ENCODE measurements around the gene SMG7. TPM values are rescaled to one million over a fixed set of nuclear protein-coding genes. Genes with fewer than 3 reads are reported as not detected.

Gene SMG7
- total RNA-seq, 1 experiment from 2014 or later: 54.1 TPM

DNA sequence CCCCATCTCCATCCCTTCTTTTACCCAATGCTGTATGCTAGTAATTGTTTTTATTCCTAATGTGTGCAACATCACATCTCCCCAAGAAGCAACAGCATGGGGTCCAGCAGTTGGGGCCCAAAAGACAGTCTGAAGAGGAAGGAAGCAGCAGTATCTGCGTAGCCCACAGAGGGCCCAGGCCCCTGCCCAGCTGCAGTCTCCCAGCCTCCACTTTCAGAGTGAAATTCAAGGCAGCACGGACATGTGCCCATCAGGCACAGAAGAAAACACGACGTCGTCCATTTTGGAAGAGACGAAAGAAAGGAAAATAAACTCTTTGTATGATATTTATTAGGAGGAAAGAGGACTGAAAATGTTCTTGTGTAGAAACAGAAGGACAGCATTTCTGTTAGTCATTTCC lies 80.6 kb downstream of the SMG7 start:
- H3K9me3 ChIP-seq (ENCODE audit: control insufficient read depth in 1 of 2, insufficient read depth in 1 of 2, low read depth in 1 of 2, low read length in 2 of 2): no peaks in the 10 kb centered on the region
- H3K9me2 ChIP-seq (ENCODE audit: insufficient read depth): no peaks in the 10 kb centered on the region
- H3K79me2 ChIP-seq (ENCODE audit: insufficient read depth, low read length): no peaks in the 10 kb centered on the region
- no peaks in the 10 kb centered on the region for H3K4me1 ChIP-seq (ENCODE audit: control insufficient read depth in 1 of 2, insufficient read depth in 2 of 2, low read length in 2 of 2)
- TF ChIP-seq RAD21 (IDR thresholded peaks at IDR 0.05; ENCODE audit: low read depth) (no peak), SIN3A (IDR thresholded peaks at IDR 0.05; ENCODE audit: low read depth) (no peak), EZH2phosphoT487 (IDR thresholded peaks at IDR 0.05; ENCODE audit: borderline replicate concordance) (no peak), CEBPB (IDR thresholded peaks at IDR 0.05; ENCODE audit: low read depth) (no peak), MAX (IDR thresholded peaks at IDR 0.05) (no peak), TCF7L2 (IDR thresholded peaks at IDR 0.05; ENCODE audit: borderline replicate concordance, extremely low read depth, insufficient read depth, insufficient read length) (no peak), ELF1 (IDR thresholded peaks at IDR 0.05; ENCODE audit: borderline replicate concordance, low read depth) (no peak)
- no peak overlapping the region for H3K27ac ChIP-seq (ENCODE audit: low read depth, low read length)
- no peak for DNase-seq (ENCODE audit: low read depth, low spot score)
- no peak for ATAC-seq
- ChIA-PET CTCF (no interaction called here), POLR2A (no interaction called here), RAD21 (ENCODE audit: low non-redundant PET in 1 of 2, low total read pairs in 2 of 2, uncharacterized antibody in 2 of 2, unreplicated experiment in 2 of 2) (no interaction called here)
- BruUV-seq (replicated peaks): no TSS peak
- no peaks in the 10 kb centered on the region for H4K20me1 ChIP-seq (ENCODE audit: insufficient read depth)
- H3K4me2 ChIP-seq (ENCODE audit: low read length): no peak overlapping the region
- intact Hi-C loops (cut with micrococcal nuclease): no loop called here
- H3K36me3 ChIP-seq (ENCODE audit: control insufficient read depth in 1 of 2, insufficient read depth in 2 of 2, low read length in 2 of 2): peaks cover 15 to 21% of the 10 kb centered on the region in 2 experiments
- no peak overlapping the region for H3K9ac ChIP-seq (ENCODE audit: low read length)
- H2AFZ ChIP-seq (ENCODE audit: low read depth, low read length, poor library complexity, severe bottlenecking): no peak overlapping the region
- H3K4me3 ChIP-seq (replicated peaks in 1 of 2; ENCODE audit: low read depth in 1 of 2, low read length in 2 of 2): no peak overlapping the region
- no peaks in the 10 kb centered on the region for H3K27me3 ChIP-seq (ENCODE audit: insufficient read depth, low read length)

DNA sequence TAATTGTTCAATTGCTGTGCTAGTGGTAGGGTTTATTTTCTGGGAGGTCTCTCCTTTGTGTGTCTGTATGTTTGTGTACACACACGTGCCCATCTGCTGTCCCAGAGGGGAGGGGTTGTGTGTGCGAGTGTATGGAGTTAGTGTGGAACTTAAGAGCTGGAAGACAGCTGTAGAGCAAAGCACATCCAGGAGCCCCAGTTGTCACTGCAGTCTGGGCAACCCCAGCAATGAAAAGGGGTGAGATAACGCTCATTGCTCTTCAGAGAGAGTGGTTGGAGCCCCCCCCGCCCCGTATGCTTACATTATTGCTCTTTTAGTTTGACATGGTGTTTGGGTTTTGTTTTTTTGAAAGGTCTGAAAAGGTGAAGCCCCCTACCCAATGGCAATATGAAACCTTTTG lies 81.0 kb downstream of the SMG7 start:
- H3K4me3 ChIP-seq (replicated peaks in 1 of 2; ENCODE audit: low read depth in 1 of 2, low read length in 2 of 2): no peak overlapping the region
- no peak for ATAC-seq
- ChIA-PET POLR2A (no interaction called here), RAD21 (ENCODE audit: low non-redundant PET in 1 of 2, low total read pairs in 2 of 2, uncharacterized antibody in 2 of 2, unreplicated experiment in 2 of 2) (no interaction called here), CTCF (no interaction called here)
- no peaks in the 10 kb centered on the region for H3K27me3 ChIP-seq (ENCODE audit: insufficient read depth, low read length)
- no peaks in the 10 kb centered on the region for H3K9me2 ChIP-seq (ENCODE audit: insufficient read depth)
- peaks cover 15 to 21% of the 10 kb centered on the region in 2 experiments for H3K36me3 ChIP-seq (ENCODE audit: control insufficient read depth in 1 of 2, insufficient read depth in 2 of 2, low read length in 2 of 2)
- H3K9ac ChIP-seq (ENCODE audit: low read length): no peak overlapping the region
- no peak overlapping the region for H3K27ac ChIP-seq (ENCODE audit: low read depth, low read length)
- TF ChIP-seq MAX (IDR thresholded peaks at IDR 0.05): no peak
- no peak for TF ChIP-seq ELF1 (IDR thresholded peaks at IDR 0.05; ENCODE audit: borderline replicate concordance, low read depth)
- H2AFZ ChIP-seq (ENCODE audit: low read depth, low read length, poor library complexity, severe bottlenecking): no peak overlapping the region
- no peak for DNase-seq (ENCODE audit: low read depth, low spot score)
- intact Hi-C loops (cut with micrococcal nuclease): no loop called here
- no peaks in the 10 kb centered on the region for H3K9me3 ChIP-seq (ENCODE audit: control insufficient read depth in 1 of 2, insufficient read depth in 1 of 2, low read depth in 1 of 2, low read length in 2 of 2)
- no TSS peak for BruUV-seq (replicated peaks)
- no peaks in the 10 kb centered on the region for H3K79me2 ChIP-seq (ENCODE audit: insufficient read depth, low read length)
- no peaks in the 10 kb centered on the region for H4K20me1 ChIP-seq (ENCODE audit: insufficient read depth)
- no peaks in the 10 kb centered on the region for H3K4me1 ChIP-seq (ENCODE audit: control insufficient read depth in 1 of 2, insufficient read depth in 2 of 2, low read length in 2 of 2)
- no peak overlapping the region for H3K4me2 ChIP-seq (ENCODE audit: low read length)
